Lung (tissue), 12 donors: ENCODE results near the gene CCDC192. TPM values are rescaled to one million over a fixed set of nuclear protein-coding genes. Genes with fewer than 3 reads are reported as not detected.
A peak's percentile ranks its signal among the peaks of the same experiment; 100 is the strongest.
"Not testable (repeated sequence)": the region's sequence is repeated elsewhere in the genome, so short reads cannot be mapped to it uniquely, and the experiment has no call there.

Experiments
- ATAC-seq: fragments of 200-7000 bp; cut with Tn5 transposase; one replicate; pipeline ENCODE4 v1.9.1; 2020; ENCODE audit warnings: moderate number of reproducible peaks; ENCODE audit not compliant: insufficient read depth, low FRiP score
- DNase-seq, 3 donors: peaks; one replicate each; pipeline ENCODE4 v3.0.0-alpha.2; 2013 to 2017
- H3K27ac ChIP-seq, 2 donors: one replicate each; pipeline ENCODE4 v1.5.1; 2013; ENCODE audit warnings: mild to moderate bottlenecking in 2 of 2, moderate library complexity in 2 of 2, control low read depth in 1 of 2, inconsistent platforms in 1 of 2, low read depth in 1 of 2, low read length in 1 of 2
- H3K27me3 ChIP-seq, 3 donors: one replicate each; pipeline ENCODE4 v1.5.1; 2013; ENCODE audit warnings: low read length in 2 of 3; ENCODE audit not compliant: control insufficient read depth in 3 of 3, insufficient read depth in 3 of 3
- H3K36me3 ChIP-seq, 4 donors: one replicate each; pipeline ENCODE4 v1.5.1; 2013; ENCODE audit warnings: low read length in 4 of 4, mild to moderate bottlenecking in 1 of 4, moderate library complexity in 1 of 4; ENCODE audit not compliant: control insufficient read depth in 4 of 4, insufficient read depth in 4 of 4
- H3K4me1 ChIP-seq, 5 donors: one replicate each; pipeline ENCODE4 v1.5.1; 2013; ENCODE audit warnings: low read length in 5 of 5, mild to moderate bottlenecking in 2 of 5, moderate library complexity in 1 of 5; ENCODE audit not compliant: control insufficient read depth in 5 of 5, insufficient read depth in 5 of 5
- H3K4me3 ChIP-seq: one replicate; pipeline ENCODE4 v1.5.1; 2013; ENCODE audit warnings: mild to moderate bottlenecking, control low read depth, moderate library complexity
- H3K9ac ChIP-seq, 2 donors: one replicate each; pipeline ENCODE4 v1.5.1; 2013; ENCODE audit warnings: low read length in 2 of 2, control low read depth in 1 of 2; ENCODE audit not compliant: insufficient read depth in 1 of 2
- H3K9me3 ChIP-seq, 4 donors: one replicate each; pipeline ENCODE4 v1.5.1; 2013; ENCODE audit warnings: low read length in 3 of 4, mild to moderate bottlenecking in 1 of 4, moderate library complexity in 1 of 4; ENCODE audit not compliant: control insufficient read depth in 4 of 4, insufficient read depth in 3 of 4
- CTCF ChIP-seq: IDR thresholded peaks from 2 replicates; pipeline ENCODE4 v1.5.1; 2012; ENCODE audit warnings: mild to moderate bottlenecking; ENCODE audit errors: control extremely low read depth, extremely low read depth
- WGBS, 2 donors: extraction: QIAGEN DNeasy Blood & Tissue Kit; methylation state at CpG; one replicate each; pipeline ENCODE4 v1.1.7; 2013; 5-methylcytosine and 5-hydroxymethylcytosine counted together
- polyA plus RNA-seq, 2 donors: library from polyadenylated mRNA; stranded (reverse); fragments of 200-250 nt; gene quantifications; one replicate each; pipeline ENCODE4 v1.2.1, GENCODE V29; 2013
- total RNA-seq, 2 donors: library from RNA; depleted of rRNA in 1 of 2; stranded (reverse); fragments of >200 nt in 1 of 2; gene quantifications; one replicate each; pipeline ENCODE4 v1.2.1, GENCODE V29; 2014 to 2021
- donor health status: control.
- donor health status: control.
- donor health status: Bipolar disorder and iron deficiency.
- donor health status: healthy.
- donor health status: DM: yes; HTN: yes; CAD: no.

The CCDC192 gene
- total and polyA plus RNA-seq, 4 donors = 0.08 to 0.47 (median 0.40) TPM; not detected in 1

- Histone ChIP-seq H3K9me3 (peaks cover 0 to 3% (median under 1%) of the 10 kb centered on the region in 4 donors), H3K4me3 (no peak overlapping the region), H3K27me3 (no peaks in the 10 kb centered on the region), H3K36me3 (no peaks in the 10 kb centered on the region), H3K27ac (no peak overlapping the region), H3K9ac (no peak overlapping the region), H3K4me1 (no peaks in the 10 kb centered on the region)
- ATAC-seq = no peak
- no peak for TF ChIP-seq CTCF
- WGBS, 2 donors = 96 to 99% methylated on average over 4 of the region's 4 CpGs
- no peak for DNase-seq
Observed at GRCh38 chr5:127776477-127776876, 73.3 kb downstream of the CCDC192 start.

- H3K9ac ChIP-seq = no peak overlapping the region
- H3K27me3 ChIP-seq = no peaks in the 10 kb centered on the region
- TF ChIP-seq CTCF = no peak
- DNase-seq (no peak), ATAC-seq (no peak)
- H3K27ac ChIP-seq = no peak overlapping the region
- H3K4me3 ChIP-seq = no peak overlapping the region
- peaks cover 0 to 3% (median under 1%) of the 10 kb centered on the region in 4 donors for H3K9me3 ChIP-seq
- H3K36me3 ChIP-seq = no peaks in the 10 kb centered on the region
- no peaks in the 10 kb centered on the region for H3K4me1 ChIP-seq
Observed at GRCh38 chr5:127777957-127778356, 74.8 kb downstream of the CCDC192 start.

- not testable (repeated sequence) for H3K27me3 ChIP-seq, ATAC-seq, DNase-seq, H3K4me1 ChIP-seq, H3K9me3 ChIP-seq, H3K4me3 ChIP-seq, H3K9ac ChIP-seq, H3K27ac ChIP-seq, H3K36me3 ChIP-seq
- 97 to 98% methylated on average over 2 of the region's 2 CpGs for WGBS, 2 donors
Observed at GRCh38 chr5:127782450-127782849, 79.3 kb downstream of the CCDC192 start.

- Histone ChIP-seq H3K9me3 (peaks cover 0 to 3% (median 0%) of the 10 kb centered on the region in 4 donors), H3K36me3 (no peaks in the 10 kb centered on the region), H3K4me1 (peaks cover 0 to 7% (median 0%) of the 10 kb centered on the region in 5 donors), H3K4me3 (no peak overlapping the region), H3K27ac (no peak overlapping the region), H3K9ac (no peak overlapping the region), H3K27me3 (no peaks in the 10 kb centered on the region)
- DNase-seq (peak in 1 of 3 donors; percentile 14), ATAC-seq (no peak)
- 77 to 93% methylated on average over 6 of the region's 6 CpGs for WGBS, 2 donors
- no peak for TF ChIP-seq CTCF
Observed at GRCh38 chr5:127785098-127785927, 82.1 kb downstream of the CCDC192 start.
